Stimulated activated CD8-positive, alpha-beta memory T cell treated with anti-CD3 and anti-CD28 coated beads, Interleukin-15, amount 100 ng/mL, for 4 hours (primary cell): ENCODE measurements around the gene ARAP1.

Source experiments
- DNase-seq, 2 donors: peaks; one replicate each; pipeline ENCODE4 v3.0.0-alpha.2; 2020; ENCODE audit warnings: low read depth in 2 of 2

ARAP1 gene

DNA sequence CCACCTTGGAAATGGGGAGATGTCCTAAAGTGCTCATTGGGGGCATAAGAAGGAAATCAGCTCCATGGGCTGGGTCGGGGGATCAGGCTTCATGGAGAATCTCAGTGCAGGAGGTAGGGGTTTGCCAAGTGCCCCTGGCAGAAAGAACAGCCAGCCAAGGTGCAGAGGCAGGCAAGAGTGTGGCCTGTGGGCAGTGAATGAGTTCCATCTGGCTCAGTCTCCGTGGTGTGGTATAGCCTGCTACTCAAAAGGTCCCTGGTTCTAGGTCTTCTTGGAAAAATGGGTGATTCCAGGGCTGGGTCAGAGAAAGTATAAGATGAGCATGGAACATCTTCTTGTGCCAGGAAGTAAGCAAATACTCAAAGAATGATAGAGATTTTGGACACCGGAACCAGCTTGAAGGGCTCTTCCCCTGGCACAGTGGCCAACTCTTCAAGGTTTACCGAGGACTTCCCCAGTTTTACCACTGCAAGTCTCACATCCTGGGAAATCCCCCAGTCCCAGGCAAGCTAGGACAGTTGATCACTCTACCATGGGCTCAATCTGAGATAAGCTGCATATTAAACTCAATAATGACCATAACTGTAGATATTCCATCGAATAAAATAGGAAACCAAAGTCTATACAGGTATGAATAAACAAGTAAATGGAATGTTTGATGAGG, 10.6 kb upstream of the ARAP1 start:
- no peak for DNase-seq

DNA sequence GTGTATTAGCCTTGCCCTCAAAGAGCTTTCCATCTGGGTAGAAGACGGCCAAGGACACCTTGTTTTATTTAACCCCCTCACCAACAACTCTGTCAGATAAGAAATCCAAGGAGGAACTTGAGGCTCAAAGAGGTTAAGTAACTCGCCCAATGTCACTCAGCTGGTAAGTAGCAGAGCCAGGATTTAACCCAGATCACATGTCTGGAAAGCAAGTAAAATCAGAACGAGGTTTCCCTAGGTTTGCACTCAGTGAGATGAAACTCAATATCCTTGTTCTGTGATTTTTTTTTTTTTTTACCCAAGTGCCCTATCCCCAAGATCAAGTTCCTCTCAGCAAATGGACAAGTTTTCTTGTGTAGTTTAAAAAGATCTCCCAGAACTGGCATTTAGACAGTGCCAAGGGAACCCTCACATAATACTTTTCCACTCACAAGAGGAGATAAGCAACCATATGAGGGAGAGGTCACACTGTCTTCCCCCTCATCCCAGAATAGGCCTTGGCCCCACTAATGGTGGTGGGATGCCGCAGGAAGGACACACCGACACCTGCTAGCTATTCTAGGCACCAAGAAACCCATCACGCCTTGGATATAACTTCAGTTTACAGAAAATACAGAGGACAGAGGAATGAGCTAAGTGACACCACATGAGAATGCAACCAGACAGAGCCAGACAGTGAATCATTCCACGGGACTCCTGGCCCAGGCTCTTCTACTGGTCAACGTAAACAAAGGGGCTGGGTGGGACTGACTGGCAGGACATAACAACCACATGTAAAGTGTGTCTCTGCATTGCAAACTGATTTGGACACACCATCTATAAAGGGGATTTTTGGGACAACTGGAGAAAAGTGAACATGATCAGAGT, 8.6 kb upstream of the ARAP1 start:
- DNase-seq: no peak

GRCh38 chr11:72759468-72759985, 7.3 kb upstream of the ARAP1 start:
- no peak for DNase-seq

- DNase-seq: no peak
These were observed 6.6 kb upstream of the ARAP1 start for GRCh38 chr11:72758690-72759389.

DNA sequence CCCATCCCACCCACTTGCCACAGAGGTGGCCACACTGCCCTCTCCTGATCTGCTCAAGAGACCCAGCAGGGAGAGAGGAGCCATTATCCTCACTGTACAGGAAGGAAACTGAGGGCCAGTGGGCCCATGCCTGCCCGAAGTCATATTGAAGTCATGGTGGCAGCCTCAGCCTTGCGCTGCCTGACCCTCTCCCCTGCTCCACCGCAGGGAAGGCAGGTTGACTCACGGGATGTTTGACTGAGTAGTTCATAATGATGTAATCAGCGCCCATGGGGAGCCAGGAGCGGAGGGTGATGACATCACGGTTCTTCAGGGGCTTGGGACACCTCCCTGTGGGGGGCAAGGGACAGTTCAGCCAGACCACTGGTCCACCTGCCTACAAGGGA, 6.1 kb upstream of the ARAP1 start:
- DNase-seq: no peak

GRCh38 chr11:72755713-72756285, 3.6 kb upstream of the ARAP1 start:
- DNase-seq: no peak

DNA sequence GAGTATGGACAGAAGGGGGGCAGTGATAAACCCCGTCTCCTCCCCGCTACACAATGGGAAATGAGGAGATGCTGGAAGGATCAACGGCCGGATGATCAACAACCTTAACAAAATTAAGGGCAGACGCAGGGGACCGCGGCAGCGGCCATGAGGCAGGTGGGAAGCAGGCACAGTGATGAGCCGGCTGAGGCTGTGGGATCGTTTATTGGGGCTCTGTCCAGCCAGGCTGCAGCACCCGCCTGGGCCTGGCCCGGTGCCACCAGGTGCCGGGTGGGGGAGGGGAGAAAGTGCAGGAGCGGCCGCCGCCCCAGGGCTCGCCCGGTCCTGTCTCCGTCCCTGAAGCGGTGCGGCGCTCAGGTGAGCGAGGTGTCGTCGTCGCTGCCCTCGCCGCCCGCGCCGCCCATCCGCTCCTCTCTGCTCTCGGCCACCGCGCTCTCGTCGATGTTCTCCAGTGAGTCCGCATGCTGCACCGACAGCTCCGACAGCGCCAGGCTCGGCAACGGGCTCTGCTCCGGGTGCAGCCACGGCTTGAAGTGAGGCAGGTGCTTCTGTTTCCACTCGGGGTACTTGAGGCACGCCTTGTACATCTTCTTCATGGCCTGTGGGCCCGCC, 2.4 kb upstream of the ARAP1 start:
- no peak for DNase-seq

DNA sequence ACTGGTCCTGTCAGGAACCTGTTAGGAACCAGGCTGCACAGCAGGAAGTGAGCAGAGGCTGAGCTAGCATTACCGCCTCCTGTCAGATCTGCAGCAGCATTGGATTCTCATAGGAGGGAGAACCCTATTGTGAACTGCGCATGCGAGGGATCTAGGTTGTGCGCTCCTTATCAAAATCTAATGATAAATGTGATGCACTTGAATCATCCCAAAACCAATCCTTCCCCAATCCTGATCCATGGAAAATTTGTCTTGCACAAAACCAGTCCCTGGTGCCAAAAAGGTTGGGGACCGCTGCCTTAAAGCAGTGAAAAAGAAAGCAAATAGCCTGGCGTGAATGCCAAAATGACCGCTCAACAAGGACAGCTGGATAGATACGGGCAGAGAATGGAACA, 1.9 kb upstream of the ARAP1 start:
- DNase-seq: no peak

GRCh38 chr11:72753341-72754148, 1.3 kb upstream of the ARAP1 start:
- DNase-seq: no peak

- DNase-seq: no peak
These were observed 806 bp downstream of the ARAP1 start for GRCh38 chr11:72751116-72752087.

DNA sequence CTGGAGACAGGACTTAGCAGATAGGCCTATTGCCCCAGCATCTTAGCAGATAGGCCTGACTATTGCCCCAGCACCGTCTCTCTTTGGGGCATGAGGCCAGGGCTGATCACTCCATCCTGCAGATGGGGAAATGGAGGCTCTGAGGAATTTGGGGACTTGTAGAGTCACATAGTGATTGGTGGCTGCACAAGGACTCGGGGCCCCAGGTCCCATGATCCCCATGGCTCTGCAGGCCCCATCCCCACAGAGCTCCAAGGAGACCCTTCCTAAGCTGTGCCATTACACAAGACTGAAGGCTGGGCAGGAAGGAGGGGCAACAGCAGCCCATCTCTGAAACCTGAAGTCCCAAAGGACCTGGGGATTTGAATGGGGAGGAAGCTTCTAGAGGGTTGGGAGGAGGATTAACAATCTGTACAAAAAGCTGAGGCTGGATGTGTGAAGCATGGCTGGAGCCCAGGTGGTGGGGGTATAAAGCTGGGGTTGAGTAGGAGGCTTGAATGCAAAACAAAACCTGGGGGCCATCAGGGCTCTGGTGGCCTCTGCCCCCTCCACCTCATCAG, 1.6 kb downstream of the ARAP1 start:
- DNase-seq: no peak

DNA sequence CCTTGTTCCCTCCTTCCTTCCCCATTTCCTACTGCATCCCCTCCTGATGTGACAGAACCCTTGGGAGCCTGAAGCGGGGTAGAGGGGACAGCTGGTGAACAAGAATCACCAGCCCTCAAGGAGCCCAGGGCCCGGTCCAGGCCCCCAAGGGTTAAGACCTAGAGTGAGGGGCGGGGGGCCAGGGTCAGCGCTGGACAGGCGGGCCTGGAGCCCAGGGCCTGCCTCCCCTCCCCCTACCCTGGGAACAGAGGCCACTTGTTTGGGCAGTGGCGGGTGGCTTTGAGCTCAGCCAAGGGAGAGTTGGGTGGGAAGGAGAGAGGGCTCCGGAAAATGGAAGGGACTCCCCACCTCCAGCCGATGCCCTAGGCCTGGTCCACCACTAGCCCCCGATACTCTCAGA, 2.1 kb downstream of the ARAP1 start:
- DNase-seq: no peak

DNA sequence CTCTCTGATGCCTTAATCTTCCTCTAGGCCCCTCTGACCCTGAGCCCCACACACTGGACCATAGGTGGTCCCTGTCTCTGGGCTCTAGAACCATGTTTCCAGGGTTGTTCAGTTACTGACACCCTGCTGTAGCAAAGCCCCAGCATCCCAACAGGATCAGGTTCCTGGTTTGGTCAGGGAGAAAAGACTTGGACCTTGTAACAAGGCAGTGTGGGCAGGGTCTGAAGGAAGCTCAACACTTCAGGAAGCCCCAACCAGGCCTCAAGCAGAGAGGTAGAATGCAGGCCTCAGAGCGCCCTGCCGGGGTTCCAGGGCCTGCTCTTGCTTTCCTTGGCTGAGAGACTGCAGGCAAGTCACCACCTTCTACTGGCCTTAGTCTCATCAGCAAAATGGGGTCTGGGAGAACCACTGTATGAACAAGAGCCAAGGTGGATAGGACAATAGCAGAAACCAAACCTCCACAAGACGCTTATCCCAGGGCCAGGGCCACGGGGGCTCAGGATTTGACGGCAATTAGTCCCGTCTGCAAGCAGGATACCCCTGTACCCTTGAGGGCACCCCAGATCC, 4.8 kb downstream of the ARAP1 start:
- no peak for DNase-seq

- DNase-seq: no peak
These were observed 5.4 kb downstream of the ARAP1 start for GRCh38 chr11:72746821-72747220.

DNA sequence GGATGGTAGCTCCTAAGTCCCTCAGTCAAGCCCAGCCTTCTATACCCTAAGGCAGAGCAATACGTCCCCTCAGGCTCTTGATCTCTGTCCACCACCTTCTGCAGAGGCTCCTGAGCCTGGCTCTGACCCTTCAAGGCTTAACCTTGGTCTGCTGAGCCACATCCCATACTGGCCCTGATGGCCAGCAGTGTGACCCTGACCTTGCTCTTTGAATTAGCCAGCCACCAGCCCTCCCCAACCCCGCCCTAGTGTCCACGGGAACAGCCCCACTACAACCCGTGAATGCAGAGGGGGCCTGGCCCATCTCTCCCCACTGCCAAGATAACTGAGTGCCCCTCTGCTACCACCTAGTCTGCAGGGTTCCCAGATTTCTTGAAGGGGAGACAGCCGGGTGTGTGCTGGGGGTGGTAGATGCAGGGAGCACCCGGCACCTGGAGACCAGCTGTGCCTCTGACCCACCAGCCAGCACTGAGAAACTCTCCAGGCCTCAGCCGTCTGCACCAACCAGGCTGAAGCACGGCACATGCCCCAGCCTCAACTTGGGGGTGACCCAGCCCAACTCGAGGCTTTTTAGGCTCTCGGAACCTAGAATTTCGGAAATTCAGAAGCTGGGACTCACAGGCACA, 6.2 kb downstream of the ARAP1 start:
- no peak for DNase-seq

GRCh38 chr11:72745511-72745910, 6.7 kb downstream of the ARAP1 start:
- no peak for DNase-seq

- no peak for DNase-seq
These were observed 7.7 kb downstream of the ARAP1 start for GRCh38 chr11:72744474-72744873.
